AG04450 (cell line): ENCODE data around the gene TMEM256. TPM values are rescaled to one million over a fixed set of nuclear protein-coding genes. Genes with fewer than 3 reads are reported as not detected.

Experiments
- CTCF ChIA-PET: fragments of 300-600, 350-600 bp; formaldehyde crosslinking; extraction: SDS; loops from one replicate; lab custom pipeline; 2022; ENCODE audit warnings: antibody characterized with exemption, inconsistent platforms; lab: Charles Lee
- POLR2A ChIA-PET: fragments of 350-600 bp; formaldehyde crosslinking; extraction: SDS; loops from one replicate; lab custom pipeline; 2021; ENCODE audit warnings: antibody characterized with exemption, inconsistent platforms; lab: Yijun Ruan, JAX
- DNase-seq: peaks from one replicate; pipeline ENCODE4 v3.0.0-alpha.2; 2011; ENCODE audit warnings: low read depth, low spot score
- H3K27ac ChIP-seq: one replicate; pipeline ENCODE4 v1.5.1; 2012; ENCODE audit warnings: low read depth, low read length, control low read depth
- H3K27me3 ChIP-seq: one replicate; pipeline ENCODE4 v1.6.0; 2012; ENCODE audit warnings: low read length; ENCODE audit not compliant: control insufficient read depth, insufficient read depth
- H3K4me3 ChIP-seq: 2 replicates; pipeline ENCODE4 v1.5.1; 2011; ENCODE audit warnings: mild to moderate bottlenecking, low read depth, low read length, control low read depth
- H3K9me3 ChIP-seq: 2 replicates; pipeline ENCODE4 v1.5.1; 2012; ENCODE audit warnings: low read length; ENCODE audit not compliant: control insufficient read depth, insufficient read depth
- CTCF ChIP-seq: IDR thresholded peaks from 2 replicates; pipeline ENCODE4 v1.5.1; 2011; ENCODE audit warnings: low read depth, low read length, control low read depth, inconsistent platforms
- polyA plus RNA-seq: library from polyadenylated mRNA; depleted of rRNA; stranded (reverse); fragments of >200 nt; gene quantifications from 2 replicates; pipeline ENCODE4 v1.2.3, GENCODE V29; 2011

Gene TMEM256
- polyA plus RNA-seq, 1 experiment: 83.8 TPM

- H3K27me3 ChIP-seq: no peaks in the 10 kb centered on the region
- no peaks in the 10 kb centered on the region; the same call in 1 of the 2 replicates for H3K9me3 ChIP-seq
- DNase-seq: no peak
- CTCF ChIA-PET: interaction anchor here (0.5 to 2.4 kb wide), 4 partner anchors 10 to 141 kb away, joined by 3 to 7 read pairs (median 3); partner anchors contain the start of genes TMEM256 and TMEM95
- TF ChIP-seq CTCF: no peak
- H3K27ac ChIP-seq: peak overlapping the region; percentile 78
- H3K4me3 ChIP-seq: peak overlapping the region; percentile 87
- POLR2A ChIA-PET: interaction anchor here (1.0 to 2.0 kb wide), 2 partner anchors 10 to 13 kb away, joined by 3 to 8 read pairs; partner anchors contain the start of gene TMEM256
Measured at GRCh38 chr17:7393613-7394451, 10.1 kb downstream of the TMEM256 start.

- POLR2A ChIA-PET: no interaction called here
Measured at GRCh38 chr17:7392696-7393612, 10.9 kb downstream of the TMEM256 start.

GRCh38 chr17:7391307-7391706 lies 12.6 kb downstream of the TMEM256 start:
- CTCF ChIA-PET: no interaction called here
- Histone ChIP-seq H3K27ac (no peak overlapping the region), H3K4me3 (no peak overlapping the region), H3K9me3 (no peaks in the 10 kb centered on the region; the same call in 1 of the 2 replicates), H3K27me3 (no peaks in the 10 kb centered on the region)
- TF ChIP-seq CTCF: no peak
- no peak for DNase-seq
- POLR2A ChIA-PET: interaction anchor here (0.6 kb wide), 1 partner anchor 71 kb away, joined by 3 read pairs; no protein-coding TSS in a partner anchor

More at GRCh38 chr17:7392696-7393612, 10.9 kb downstream of the TMEM256 start:
- Histone ChIP-seq H3K27me3 (no peaks in the 10 kb centered on the region), H3K9me3 (no peaks in the 10 kb centered on the region; the same call in 1 of the 2 replicates), H3K4me3 (peak overlapping the region; percentile 87), H3K27ac (no peak overlapping the region)
- DNase-seq: no peak
- TF ChIP-seq CTCF: no peak
- CTCF ChIA-PET: interaction anchor here (0.6 kb wide), 1 partner anchor 40 kb away, joined by 3 read pairs; no protein-coding TSS in a partner anchor

GRCh38 chr17:7389924-7390910 lies 13.7 kb downstream of the TMEM256 start:
- no peak overlapping the region for H3K4me3 ChIP-seq
- ChIA-PET CTCF (no interaction called here), POLR2A (interaction anchor here (0.6 kb wide), 1 partner anchor 72 kb away, joined by 3 read pairs; no protein-coding TSS in a partner anchor)
- no peak for DNase-seq
- no peaks in the 10 kb centered on the region for H3K27me3 ChIP-seq
- TF ChIP-seq CTCF: no peak
- H3K9me3 ChIP-seq: no peaks in the 10 kb centered on the region; the same call in 1 of the 2 replicates
- H3K27ac ChIP-seq: no peak overlapping the region
